ENCODE results near the gene UPF3B.

GRCh38 chrX:119801253-119802221 lies 51.2 kb downstream of the UPF3B start:
- TF ChIP-seq CTCF (IDR thresholded peaks at IDR 0.05 in 4 of 5, conservative IDR thresholded peaks at IDR 0.05 in 1 of 5): no peak
- no peak for TF ChIP-seq POLR2A (IDR thresholded peaks at IDR 0.05)

Data from gastrocnemius medialis (tissue), 4 donors.